HepG2 (cell line): ENCODE data around the gene CD300LD. TPM values are rescaled to one million over a fixed set of nuclear protein-coding genes. Genes with fewer than 3 reads are reported as not detected.

Experiments used
- ATAC-seq: fragments of 200-7000 bp; cut with Tn5 transposase; 3 replicates; pipeline ENCODE4 v1.9.1; 2020; ENCODE audit warnings: mild to moderate bottlenecking, moderate library complexity
- BruUV-seq: library from RNA; stranded (reverse); fragments of 400-500 nt; replicated peaks from 2 replicates; lab custom pipeline; 2021; lab: Mats Ljungman, UMichigan
- CTCF ChIA-PET: fragments of 300-600 bp; formaldehyde crosslinking; extraction: SDS; loops from one replicate; lab custom pipeline; 2021; ENCODE audit warnings: low total read pairs, inconsistent platforms, low intra/inter-chr PET ratio; lab: Yijun Ruan, JAX
- POLR2A ChIA-PET: fragments of 350-600 bp; sonication (Branson Sonifier 250); formaldehyde crosslinking; loops from one replicate; lab custom pipeline; 2020; ENCODE audit warnings: antibody characterized with exemption, inconsistent platforms; lab: Yijun Ruan, JAX
- DNase-seq: peaks from one replicate; pipeline ENCODE4 v3.0.0-alpha.2; 2015; ENCODE audit warnings: low spot score
- FAIRE-seq: peaks from 3 replicates; lab custom pipeline; 2011; peaks lifted over from hg19 to GRCh38; lab: Jason Lieb, UNC
- H2AFZ ChIP-seq: one replicate; pipeline ENCODE4 v1.6.1; 2011; ENCODE audit warnings: low read length, inconsistent platforms
- H3K27ac ChIP-seq: fragments of 300-600 bp; 3 replicates; pipeline ENCODE4 v1.8.0; 2011; ENCODE audit warnings: mixed run types, mild to moderate bottlenecking, mixed read lengths, low read length, inconsistent platforms; ENCODE audit not compliant: insufficient read depth; ENCODE audit errors: extremely low read length
- H3K27me3 ChIP-seq, 2 experiments: fragments of 200-600 bp in 1 of 2; 2 replicates in 1 of 2; 3 replicates in 1 of 2; pipeline versions ENCODE4 v1.6.0 to v1.8.0; 2011; ENCODE audit warnings: low read length in 2 of 2, mild to moderate bottlenecking in 2 of 2, moderate library complexity in 2 of 2, inconsistent platforms in 1 of 2; ENCODE audit not compliant: insufficient read depth in 2 of 2, control insufficient read depth in 1 of 2
- H3K36me3 ChIP-seq, 2 experiments: fragments of 200-600 bp in 1 of 2; replicated peaks in 1 of 2; 2 replicates in 1 of 2; 3 replicates in 1 of 2; pipeline versions ENCODE4 v1.5.1 to v1.8.0; 2011; ENCODE audit warnings: low read length in 2 of 2, inconsistent platforms in 1 of 2; ENCODE audit not compliant: insufficient read depth in 2 of 2, control insufficient read depth in 1 of 2
- H3K4me1 ChIP-seq: 2 replicates; pipeline ENCODE4 v1.5.1; 2012; ENCODE audit warnings: low read length, inconsistent platforms; ENCODE audit not compliant: insufficient read depth
- H3K4me2 ChIP-seq: 2 replicates; pipeline ENCODE4 v1.6.0; 2011; ENCODE audit warnings: low read depth, low read length, inconsistent platforms
- H3K4me3 ChIP-seq, 3 experiments: fragments of 200-600 bp in 1 of 3; sonication (generic), shearing (Covaris generic) in 1 of 3; replicated peaks in 1 of 3; 2 replicates each; pipeline ENCODE4 v1.5.1; 2011 to 2016; ENCODE audit warnings: low read length in 3 of 3, inconsistent platforms in 2 of 3, low read depth in 2 of 3, mild to moderate bottlenecking in 2 of 3, control low read depth in 1 of 3, mixed read lengths in 1 of 3; ENCODE audit not compliant: insufficient read depth in 1 of 3
- H3K79me2 ChIP-seq: one replicate; pipeline ENCODE4 v1.6.1; 2011; ENCODE audit warnings: low read length, inconsistent platforms; ENCODE audit not compliant: insufficient read depth
- H3K9ac ChIP-seq: 2 replicates; pipeline ENCODE4 v1.6.0; 2011; ENCODE audit warnings: mild to moderate bottlenecking, low read depth, low read length, inconsistent platforms; ENCODE audit not compliant: insufficient read depth
- H3K9me3 ChIP-seq: 2 replicates; pipeline ENCODE4 v1.5.1; 2012; ENCODE audit warnings: mild to moderate bottlenecking, low read length
- H4K20me1 ChIP-seq: 2 replicates; pipeline ENCODE4 v1.6.0; 2011; ENCODE audit warnings: inconsistent platforms, mild to moderate bottlenecking, low read length, moderate library complexity; ENCODE audit not compliant: insufficient read depth
- MTF2 ChIP-seq: sonication (generic); formaldehyde crosslinking; IDR thresholded peaks from 2 replicates; pipeline ENCODE4 v1.5.0; 2020; ENCODE audit warnings: missing genetic modification reagents, borderline replicate concordance
- RORA ChIP-seq: sonication (generic); formaldehyde crosslinking; IDR thresholded peaks from 2 replicates; pipeline ENCODE4 v1.5.0; 2020; ENCODE audit warnings: mild to moderate bottlenecking, missing genetic modification reagents, moderate library complexity
- ZIK1 ChIP-seq: sonication (generic); formaldehyde crosslinking; IDR thresholded peaks from 2 replicates; pipeline ENCODE4 v1.5.0; 2020; ENCODE audit warnings: mild to moderate bottlenecking, low read depth, missing genetic modification reagents, borderline replicate concordance
- WGBS: methylation state at CpG from one replicate; pipeline ENCODE4 v1.1.6; 2017; ENCODE audit warnings: low lambda C conversion rate; 5-methylcytosine and 5-hydroxymethylcytosine counted together
- in situ Hi-C: cut with HindIII; loops from 2 replicates; pipeline ENCODE4 v1.10.0; 2017; ENCODE audit warnings: low pct_unique_long_range_greater_than_20kb; ENCODE audit not compliant: extremely low pct_ligation_motif_present
- intact Hi-C: fragments of 100-400 bp; cut with micrococcal nuclease; formaldehyde crosslinking; loops from one replicate; pipeline ENCODE4 v1.10.0; 2022; ENCODE audit not compliant: unreplicated experiment
- polyA plus RNA-seq, 8 experiments: library from polyadenylated mRNA; depleted of rRNA in 3 of 8; stranded (reverse) in 7 of 8; unstranded in 1 of 8; fragments of >200 nt; fragmentation: Illumina TruSeq in 4 of 8; extraction: Trizol in 4 of 8; gene quantifications; 2 replicates each; pipeline versions ENCODE4 v1.2.1 to v1.2.3, GENCODE V29; 2011 to 2016; ENCODE audit warnings: low read depth in 4 of 8, missing spikeins in 1 of 8, mixed read lengths in 1 of 8; ENCODE audit not compliant: insufficient read depth in 1 of 8
- total RNA-seq, 5 experiments: library from RNA; depleted of rRNA; stranded (reverse); fragments of >200 nt; fragmentation: Illumina TruSeq; extraction: Trizol; gene quantifications; 2 replicates each; pipeline ENCODE4 v1.2.3, GENCODE V29; 2016; ENCODE audit warnings: low read depth in 1 of 5
- TF ChIP-seq, protein P1 (sequence below): sonication (generic); formaldehyde crosslinking; IDR thresholded peaks from 2 replicates; pipeline ENCODE4 v1.4.0; 2020; ENCODE audit warnings: missing genetic modification reagents, borderline replicate concordance
- TF ChIP-seq, protein P2 (sequence below): sonication (generic); formaldehyde crosslinking; IDR thresholded peaks from 2 replicates; pipeline ENCODE4 v1.8.0; 2022; ENCODE audit warnings: missing genetic modification reagents, mild to moderate bottlenecking, moderate library complexity, borderline replicate concordance

CD300LD gene
- total and polyA plus RNA-seq, 2 of the 13 experiments (the other 11 are each of a cell fraction or from before 2014, with no cell fraction given): not detected

DNA sequence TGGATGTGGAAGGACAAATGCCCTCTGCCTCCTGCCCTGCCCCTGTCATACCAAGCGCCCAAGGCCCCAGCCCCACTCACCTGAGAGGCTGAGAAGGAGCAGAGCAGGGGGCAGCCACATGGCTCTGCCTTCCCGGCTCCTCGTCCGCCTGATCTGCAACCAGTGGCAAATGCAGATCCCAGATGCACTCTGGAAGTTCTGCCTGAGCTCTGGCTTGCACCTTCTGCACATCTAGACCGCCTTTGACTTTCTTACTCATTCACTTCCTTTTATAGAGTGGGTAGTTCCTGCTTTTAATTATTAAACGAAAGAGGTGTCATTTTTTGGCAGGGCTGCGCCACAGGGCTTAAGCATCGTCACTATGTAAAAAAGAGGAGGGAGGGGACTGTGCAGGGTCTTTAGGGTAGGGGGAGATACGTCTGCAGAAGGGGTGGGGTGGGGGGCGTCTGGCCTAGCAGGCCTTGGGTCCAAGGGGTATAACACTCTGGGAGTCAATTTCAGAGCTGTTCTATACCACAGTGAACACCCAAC is 60.8 kb downstream of the CD300LD start, which contains the start of gene CD300LB:
Gene CD300LB (minus strand): TSS at position 245 of the 531 bp plus-strand sequence. CDS start 125 bp downstream, at position 120.
- CTCF ChIA-PET: no interaction called here
- no peak within 1 kb of the TSS for H3K27ac ChIP-seq

More for the DNA sequence above, 60.8 kb downstream of the CD300LD start, which contains the start of gene CD300LB:
- TF ChIP-seq ZIK1 (CRISPR knock-in tag) (no peak), RORA (no peak), MTF2 (no peak)
- TF ChIP-seq, protein P1, sequence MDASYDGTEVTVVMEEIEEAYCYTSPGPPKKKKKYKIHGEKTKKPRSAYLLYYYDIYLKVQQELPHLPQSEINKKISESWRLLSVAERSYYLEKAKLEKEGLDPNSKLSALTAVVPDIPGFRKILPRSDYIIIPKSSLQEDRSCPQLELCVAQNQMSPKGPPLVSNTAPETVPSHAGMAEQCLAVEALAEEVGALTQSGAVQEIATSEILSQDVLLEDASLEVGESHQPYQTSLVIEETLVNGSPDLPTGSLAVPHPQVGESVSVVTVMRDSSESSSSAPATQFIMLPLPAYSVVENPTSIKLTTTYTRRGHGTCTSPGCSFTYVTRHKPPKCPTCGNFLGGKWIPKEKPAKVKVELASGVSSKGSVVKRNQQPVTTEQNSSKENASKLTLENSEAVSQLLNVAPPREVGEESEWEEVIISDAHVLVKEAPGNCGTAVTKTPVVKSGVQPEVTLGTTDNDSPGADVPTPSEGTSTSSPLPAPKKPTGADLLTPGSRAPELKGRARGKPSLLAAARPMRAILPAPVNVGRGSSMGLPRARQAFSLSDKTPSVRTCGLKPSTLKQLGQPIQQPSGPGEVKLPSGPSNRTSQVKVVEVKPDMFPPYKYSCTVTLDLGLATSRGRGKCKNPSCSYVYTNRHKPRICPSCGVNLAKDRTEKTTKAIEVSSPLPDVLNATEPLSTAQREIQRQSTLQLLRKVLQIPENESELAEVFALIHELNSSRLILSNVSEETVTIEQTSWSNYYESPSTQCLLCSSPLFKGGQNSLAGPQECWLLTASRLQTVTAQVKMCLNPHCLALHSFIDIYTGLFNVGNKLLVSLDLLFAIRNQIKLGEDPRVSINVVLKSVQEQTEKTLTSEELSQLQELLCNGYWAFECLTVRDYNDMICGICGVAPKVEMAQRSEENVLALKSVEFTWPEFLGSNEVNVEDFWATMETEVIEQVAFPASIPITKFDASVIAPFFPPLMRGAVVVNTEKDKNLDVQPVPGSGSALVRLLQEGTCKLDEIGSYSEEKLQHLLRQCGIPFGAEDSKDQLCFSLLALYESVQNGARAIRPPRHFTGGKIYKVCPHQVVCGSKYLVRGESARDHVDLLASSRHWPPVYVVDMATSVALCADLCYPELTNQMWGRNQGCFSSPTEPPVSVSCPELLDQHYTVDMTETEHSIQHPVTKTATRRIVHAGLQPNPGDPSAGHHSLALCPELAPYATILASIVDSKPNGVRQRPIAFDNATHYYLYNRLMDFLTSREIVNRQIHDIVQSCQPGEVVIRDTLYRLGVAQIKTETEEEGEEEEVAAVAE: no peak
- TF ChIP-seq, protein P2, sequence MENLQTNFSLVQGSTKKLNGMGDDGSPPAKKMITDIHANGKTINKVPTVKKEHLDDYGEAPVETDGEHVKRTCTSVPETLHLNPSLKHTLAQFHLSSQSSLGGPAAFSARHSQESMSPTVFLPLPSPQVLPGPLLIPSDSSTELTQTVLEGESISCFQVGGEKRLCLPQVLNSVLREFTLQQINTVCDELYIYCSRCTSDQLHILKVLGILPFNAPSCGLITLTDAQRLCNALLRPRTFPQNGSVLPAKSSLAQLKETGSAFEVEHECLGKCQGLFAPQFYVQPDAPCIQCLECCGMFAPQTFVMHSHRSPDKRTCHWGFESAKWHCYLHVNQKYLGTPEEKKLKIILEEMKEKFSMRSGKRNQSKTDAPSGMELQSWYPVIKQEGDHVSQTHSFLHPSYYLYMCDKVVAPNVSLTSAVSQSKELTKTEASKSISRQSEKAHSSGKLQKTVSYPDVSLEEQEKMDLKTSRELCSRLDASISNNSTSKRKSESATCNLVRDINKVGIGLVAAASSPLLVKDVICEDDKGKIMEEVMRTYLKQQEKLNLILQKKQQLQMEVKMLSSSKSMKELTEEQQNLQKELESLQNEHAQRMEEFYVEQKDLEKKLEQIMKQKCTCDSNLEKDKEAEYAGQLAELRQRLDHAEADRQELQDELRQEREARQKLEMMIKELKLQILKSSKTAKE (CRISPR knock-in tag): no peak
- TF ChIP-seq, all 625 proteins: peak for 0
- no peak for FAIRE-seq
- Histone ChIP-seq H3K9me3 (no peaks in the 10 kb centered on the region), H3K4me1 (no peaks in the 10 kb centered on the region), H2AFZ (no peak within 1 kb of the TSS), H3K4me2 (no peak within 1 kb of the TSS), H3K36me3 (no peaks in the 10 kb centered on the region), H3K27me3 (peaks cover 3 to 58% of the 10 kb centered on the region in 2 experiments; a peak in 4 of 5 replicates), H3K4me3 (no peak within 1 kb of the TSS), H3K79me2 (no peaks in the 10 kb centered on the region), H4K20me1 (no peaks in the 10 kb centered on the region), H3K9ac (no peak within 1 kb of the TSS)
- no TSS peak for BruUV-seq
- in situ Hi-C loops (no loop called here), intact Hi-C loops (loop anchor here (5.0 kb wide), 2 partner anchors 74 to 164 kb away; partner anchors contain the start of gene GPR142)
- ATAC-seq: no peak
- DNase-seq: no peak
- POLR2A ChIA-PET: no interaction called here
- 15% methylated on average over 10 of the region's 10 CpGs for WGBS
